ENCODE data around the gene RGS19.
A peak's percentile ranks its signal among the peaks of the same experiment; 100 is the strongest.

DNA sequence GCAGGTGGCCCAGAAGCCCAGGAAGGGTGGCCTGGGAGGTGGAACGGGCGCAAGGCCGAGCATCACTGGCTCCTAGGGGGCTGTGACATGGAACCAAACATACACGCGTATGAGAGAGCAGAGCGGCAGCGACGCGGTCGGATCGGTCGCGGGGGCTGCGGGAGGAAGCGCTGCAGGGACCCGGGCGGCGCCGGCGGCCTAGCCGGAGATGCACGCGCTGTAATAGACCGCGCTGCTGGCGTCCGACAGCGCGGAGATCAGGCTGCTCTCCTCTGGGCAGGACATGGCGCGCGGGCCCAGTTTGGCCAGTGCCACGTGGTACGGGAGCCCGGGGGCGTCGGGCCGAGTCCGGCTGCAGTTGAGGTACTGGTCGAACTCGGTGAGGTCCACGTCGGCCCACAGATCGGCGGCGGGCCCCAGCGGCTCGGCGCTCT lies 31.3 kb downstream of the RGS19 start:
- peak; percentile 100 for TF ChIP-seq EZH2 (IDR thresholded peaks at IDR 0.05)
- no peak for TF ChIP-seq CTCF (IDR thresholded peaks at IDR 0.05)
- TF ChIP-seq EZH2phosphoT487 (IDR thresholded peaks at IDR 0.05): peak; percentile 99
